Activated T-helper 1 cell treated with anti-CD3 and anti-CD28 coated beads, Interleukin-2, amount 50 U/mL, for 16 hours (primary cell): ENCODE results near the gene DHRS2.
A peak's percentile ranks its signal among the peaks of the same experiment; 100 is the strongest.

ENCODE experiments used
- DNase-seq, 2 donors: peaks; one replicate each; pipeline ENCODE4 v3.0.0-alpha.2; 2020; ENCODE audit warnings: low read depth in 1 of 2, low spot score in 1 of 2

The DHRS2 gene

GRCh38 chr14:23612354-23612732 is 23.8 kb upstream of the DHRS2 start:
- DNase-seq: no peak

GRCh38 chr14:23612802-23613201 is 23.4 kb upstream of the DHRS2 start:
- no peak for DNase-seq

DNA sequence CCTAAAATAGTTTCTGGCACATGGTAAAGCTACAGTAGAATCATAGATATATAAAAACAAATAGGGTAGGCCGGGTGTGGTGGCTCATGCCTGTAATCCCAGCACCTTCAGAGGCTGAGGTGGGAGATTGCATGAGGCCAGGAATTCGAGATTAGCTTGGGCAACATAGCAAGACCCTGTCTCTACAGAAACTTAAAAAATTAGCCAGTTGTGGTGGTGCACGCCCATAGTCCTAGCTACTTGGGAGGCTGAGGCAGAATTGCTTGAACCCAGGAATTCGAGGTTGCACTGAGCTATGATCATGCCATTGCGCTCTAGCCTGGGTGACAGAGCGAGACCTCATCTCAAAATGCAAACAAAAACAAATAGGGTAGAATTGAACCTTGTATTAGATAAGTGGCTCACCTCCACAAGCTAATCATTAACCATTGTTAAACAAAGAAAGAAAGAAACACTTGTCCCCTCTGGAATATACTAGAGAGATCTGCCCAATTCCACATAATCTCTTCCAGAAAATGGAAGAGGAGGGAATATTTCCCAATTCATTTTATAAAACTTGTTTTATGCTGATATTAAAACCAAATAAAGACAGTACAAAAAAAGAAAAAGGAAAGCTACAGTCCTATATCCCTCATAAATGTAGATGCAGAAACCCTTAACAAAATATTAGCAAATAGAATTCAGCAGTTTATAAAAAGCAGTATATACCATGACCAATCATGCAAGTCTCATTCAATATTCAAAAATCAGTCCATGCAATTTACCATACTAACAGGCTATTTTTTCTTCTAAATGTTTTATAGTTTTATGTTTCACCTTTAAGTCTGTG is 22.7 kb upstream of the DHRS2 start:
- DNase-seq: no peak

DNA sequence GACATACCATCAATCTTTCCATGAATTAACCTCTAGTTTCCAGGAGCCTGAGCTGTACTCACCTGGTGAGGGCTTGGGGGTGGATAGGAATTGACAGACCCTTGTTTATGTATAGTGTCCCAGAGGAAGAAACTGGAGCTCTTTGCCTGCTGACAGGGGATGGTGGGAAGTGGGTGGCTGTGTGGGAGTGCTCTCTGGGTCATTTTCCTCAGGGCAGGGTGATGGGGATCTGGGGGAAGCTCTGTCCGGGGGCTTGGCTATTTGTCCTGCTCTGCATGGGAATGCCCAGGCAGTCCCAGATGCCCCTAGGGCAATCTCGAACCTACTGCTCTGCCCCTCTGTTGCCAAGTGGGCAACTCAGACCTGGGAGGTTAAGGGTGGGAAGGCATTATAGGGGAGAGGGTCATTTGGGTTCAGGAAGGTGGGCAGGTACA is 21.8 kb upstream of the DHRS2 start:
- DNase-seq: no peak

GRCh38 chr14:23615856-23616255 is 20.3 kb upstream of the DHRS2 start:
- no peak for DNase-seq

DNA sequence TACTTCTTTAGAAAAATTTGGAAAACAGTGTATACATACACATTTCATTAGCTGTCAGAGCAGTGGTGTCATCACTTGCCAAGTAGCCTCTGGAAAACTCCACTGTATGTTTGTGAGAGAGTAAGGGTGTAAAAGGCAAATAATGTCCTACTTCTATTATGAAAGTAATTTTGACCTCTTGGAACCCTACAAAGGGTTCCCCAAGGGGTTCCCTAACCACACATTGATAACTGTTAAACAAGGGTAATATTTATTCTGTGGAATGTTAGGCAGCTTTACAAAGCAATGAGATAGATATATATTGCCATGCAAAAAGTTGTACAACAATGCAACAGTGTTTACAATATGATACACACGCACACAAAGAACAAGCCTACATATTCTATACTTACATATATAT is 18.6 kb upstream of the DHRS2 start:
- no peak for DNase-seq

GRCh38 chr14:23618415-23618988 is 17.7 kb upstream of the DHRS2 start:
- DNase-seq: no peak

DNA sequence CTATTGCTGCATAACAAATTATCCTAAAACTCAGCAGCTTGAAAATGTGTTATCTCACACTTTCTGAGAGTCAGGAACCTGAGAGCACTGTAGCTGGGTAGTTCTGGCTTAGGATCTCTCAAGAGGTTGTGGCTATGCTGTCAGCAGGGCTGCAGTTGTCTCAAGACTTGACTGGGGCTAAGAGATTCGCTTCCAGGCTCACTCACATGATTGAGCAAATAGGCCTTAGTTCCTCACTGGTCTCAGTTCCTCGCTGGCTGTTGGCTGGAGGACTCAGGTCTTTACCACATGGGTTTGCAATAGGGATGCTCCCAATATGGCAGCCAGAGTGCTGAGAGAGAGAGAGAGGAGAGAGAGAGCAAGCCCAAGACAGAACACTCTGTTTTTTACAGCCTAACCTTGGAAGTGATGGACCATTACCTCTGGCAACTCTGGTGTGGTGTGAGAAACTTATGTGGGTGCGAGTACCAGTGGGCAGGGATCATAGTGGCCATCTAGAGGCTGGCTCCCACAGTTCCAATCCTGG is 15.9 kb upstream of the DHRS2 start:
- DNase-seq: no peak

- DNase-seq: no peak
These were observed 14.8 kb upstream of the DHRS2 start for GRCh38 chr14:23621204-23621931.

DNA sequence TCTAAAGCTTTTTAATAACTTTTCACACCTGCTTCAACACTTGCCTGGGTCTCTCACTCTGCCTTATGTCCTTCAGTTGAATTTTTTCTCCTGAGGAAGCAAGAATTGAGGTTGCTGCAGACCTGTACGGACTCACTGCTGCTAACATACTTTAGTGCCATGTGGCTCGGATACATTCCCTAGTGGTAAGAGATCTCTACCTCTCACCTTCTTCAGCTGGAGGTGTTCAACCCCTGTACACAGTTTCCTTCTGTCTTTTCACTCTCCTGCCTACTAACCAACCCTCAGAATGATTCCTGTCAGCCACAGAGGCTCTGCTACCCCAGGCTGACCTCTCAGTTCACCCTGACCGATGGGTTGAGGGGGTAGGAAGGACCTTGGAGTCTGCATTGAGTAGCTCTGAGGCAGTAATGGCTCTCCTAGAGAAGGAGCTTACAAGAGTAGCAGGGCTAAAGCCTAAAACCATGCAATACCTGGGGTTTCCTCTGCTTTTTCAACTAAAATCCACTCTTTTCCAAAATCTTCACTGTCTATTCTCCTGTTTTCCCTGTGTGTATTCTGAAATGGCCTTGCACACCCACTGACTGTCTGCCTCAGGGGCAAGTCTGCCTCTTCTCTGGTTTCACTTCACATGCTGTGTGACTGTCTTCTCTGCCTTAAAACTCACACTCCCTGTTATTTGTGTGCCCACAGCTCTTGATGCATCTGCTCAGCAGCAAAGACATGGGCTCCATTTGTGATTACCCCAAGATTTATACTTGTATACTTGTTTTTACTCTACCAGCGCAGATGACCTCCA is 14.0 kb upstream of the DHRS2 start:
- no peak for DNase-seq

- DNase-seq: no peak
These were observed 13.2 kb upstream of the DHRS2 start for GRCh38 chr14:23622990-23623389.

DNA sequence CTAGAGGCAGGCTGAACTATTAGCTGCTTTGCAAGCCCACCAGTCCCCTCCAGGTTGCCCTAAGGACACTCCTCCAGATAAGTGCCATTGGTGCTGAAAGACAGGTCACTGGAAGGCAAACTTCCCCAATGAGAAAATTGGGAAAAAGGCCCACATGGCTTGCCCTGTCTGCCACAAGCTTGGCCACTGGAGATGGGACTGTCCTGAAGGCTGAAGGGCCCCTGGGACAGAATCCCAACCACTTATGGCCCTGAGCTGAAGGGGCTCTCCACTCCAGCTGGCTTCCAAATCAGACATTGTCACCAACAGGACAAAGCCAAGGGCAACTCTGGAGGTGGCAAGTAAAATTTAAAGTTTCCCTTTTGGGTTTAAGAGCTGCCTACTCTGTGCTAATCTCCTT is 12.2 kb upstream of the DHRS2 start:
- DNase-seq: no peak

GRCh38 chr14:23624830-23625404 is 11.2 kb upstream of the DHRS2 start:
- no peak for DNase-seq

DNA sequence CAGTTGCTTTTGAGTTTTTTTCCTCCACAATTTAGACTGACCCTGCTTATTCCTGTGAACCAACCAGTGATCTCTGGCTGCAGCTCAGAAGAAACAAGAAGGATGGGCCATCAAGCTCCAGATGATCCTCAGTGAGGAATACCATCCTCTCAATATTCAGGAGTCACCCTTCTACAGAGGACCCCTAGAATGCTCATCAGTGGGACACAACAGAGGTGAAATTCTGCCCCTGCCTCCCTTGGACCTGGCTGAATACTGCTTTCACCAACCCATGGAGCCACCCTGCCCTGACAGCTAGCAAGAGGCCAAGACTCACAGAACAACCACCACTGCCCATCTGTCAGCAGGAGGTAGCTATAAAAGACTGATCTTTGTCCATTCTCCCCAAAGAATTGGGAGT is 9.2 kb upstream of the DHRS2 start:
- no peak for DNase-seq

DNA sequence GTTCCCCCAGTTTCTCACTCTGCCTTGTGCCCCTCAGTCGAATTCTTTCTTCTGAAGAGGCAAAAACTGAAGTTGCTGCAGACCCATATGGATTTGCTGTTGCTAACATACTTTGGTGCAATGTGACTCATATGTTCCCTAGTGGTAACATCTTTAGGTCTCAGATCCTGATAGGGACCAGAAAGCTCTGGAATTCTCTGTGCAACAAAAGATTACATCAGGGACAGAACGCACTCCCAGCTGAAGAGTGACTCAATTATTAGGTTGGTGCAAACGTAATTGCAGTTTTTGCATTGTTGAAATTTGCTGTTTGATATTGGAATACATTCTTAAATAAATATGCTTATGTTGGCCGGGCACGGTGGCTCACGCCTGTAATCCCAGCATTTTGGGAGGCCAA is 8.2 kb upstream of the DHRS2 start:
- no peak for DNase-seq

DNA sequence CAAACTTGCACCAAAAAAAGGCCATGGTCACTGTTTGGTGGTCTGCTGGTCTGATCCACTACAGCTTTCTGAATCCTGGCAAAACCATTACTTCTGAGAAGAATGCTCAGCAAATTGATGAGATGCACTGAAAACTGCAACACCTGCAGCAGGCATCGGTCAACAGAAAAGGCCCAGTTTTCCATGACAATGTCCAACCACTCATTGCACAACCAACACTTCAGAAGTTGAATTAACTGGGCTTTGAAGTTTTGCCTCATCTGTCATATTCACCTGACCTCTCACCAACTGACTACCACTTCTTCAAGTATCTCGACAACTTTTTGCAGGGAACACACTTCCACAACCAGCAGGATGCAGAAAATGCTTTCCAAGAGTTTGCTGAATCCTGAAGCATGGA is 7.0 kb upstream of the DHRS2 start:
- DNase-seq: no peak

DNA sequence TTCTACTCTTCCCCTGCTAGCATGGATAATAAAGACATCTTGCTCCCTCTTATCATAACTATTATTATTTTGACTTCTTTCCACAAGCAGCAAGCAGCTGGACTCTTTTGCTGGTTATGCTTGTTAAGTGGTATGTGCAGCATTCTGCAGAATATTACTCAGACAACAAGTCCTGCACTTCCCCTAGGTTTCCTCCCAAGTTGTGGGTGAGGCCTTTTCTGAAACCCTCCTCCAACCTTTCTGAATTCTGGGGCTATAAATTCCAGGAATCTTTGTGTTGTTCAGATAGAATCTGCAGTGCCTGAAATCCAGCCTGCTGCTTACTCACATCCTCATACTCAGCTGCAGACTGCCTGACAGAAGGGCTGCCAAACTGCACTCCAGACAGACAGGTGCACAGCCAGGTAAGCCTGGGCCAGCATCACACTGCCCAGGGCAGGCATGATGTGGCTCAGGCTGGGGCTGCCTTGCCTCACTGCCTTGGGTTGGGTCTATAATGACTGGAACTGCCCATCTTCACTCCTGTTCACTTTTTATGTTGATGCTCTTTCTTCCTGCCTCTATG is 6.2 kb upstream of the DHRS2 start:
- no peak for DNase-seq

DNA sequence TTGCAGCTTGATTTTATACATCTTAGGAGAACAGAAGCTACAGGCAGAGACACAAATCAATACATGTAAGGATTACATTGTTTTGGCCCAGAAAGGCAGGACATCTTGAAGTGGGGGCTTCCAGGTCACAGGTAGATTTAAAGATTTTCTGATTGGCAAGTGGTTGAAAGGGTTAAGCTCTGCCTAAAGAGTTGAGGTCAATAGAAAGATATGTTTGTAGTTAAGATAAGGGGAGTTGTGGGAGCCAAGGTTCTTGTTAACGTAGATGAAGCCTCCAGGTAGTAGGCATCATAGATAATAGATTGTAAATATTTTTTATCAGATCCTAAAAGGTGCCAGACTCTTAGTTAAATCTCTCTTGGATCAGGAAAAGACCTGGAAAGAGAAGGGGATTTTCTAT is 5.5 kb upstream of the DHRS2 start:
- DNase-seq: no peak

DNA sequence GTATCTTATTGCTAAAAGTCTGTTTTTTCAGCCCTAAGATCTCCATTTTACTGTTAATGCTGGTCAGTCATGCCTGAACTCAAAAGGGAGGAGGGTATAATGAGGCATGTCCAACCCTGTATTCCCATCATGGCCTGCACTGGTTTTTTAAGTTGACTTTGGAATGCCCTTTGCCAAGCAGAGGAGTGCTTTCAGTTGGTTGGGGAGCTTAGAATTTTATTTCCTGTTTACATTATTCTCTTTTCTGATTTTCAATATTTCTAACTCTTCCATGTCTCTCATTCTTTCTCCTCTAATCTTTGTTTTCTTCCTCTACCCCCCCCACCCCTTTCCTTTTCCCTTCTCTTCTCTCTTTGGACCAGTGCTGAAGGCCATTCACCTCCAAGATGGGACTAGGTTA is 4.9 kb upstream of the DHRS2 start:
- no peak for DNase-seq

DNA sequence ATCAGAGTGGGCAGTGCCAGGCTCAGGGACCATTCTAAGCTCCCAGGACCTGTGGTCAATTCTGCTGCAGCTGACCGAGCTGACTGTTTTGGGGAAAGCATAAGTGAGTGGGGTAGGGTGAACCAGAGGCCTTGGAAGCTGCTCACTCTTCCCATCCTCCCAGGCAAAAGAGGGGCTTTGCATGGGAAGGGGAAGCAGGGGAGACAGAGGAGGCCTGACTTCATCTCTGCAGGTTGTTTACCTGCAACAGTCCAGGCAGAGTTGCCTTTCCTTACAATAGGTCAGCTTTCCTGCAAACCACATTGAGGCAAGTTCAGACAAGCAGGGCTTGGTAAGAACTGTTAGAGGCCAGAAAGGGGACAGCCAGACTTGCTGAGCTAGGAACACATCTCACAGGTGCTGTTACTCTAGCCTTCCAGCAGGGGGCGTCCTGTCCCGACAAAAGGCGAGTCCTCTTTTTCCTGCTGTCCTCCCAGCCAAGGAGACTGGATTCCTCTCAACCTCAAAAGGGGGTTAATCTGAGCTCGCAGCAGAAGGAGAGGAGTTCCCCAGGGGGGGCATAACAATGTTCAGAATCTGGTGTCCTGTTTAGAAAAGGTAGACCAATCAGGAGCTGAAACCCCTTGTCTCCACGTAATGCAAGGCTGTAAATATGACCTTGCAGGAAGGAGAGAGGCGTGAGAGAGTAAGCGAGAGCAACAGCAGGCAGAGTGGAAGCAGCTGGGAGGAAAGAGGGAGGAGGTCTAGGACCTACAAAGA is 4.3 kb upstream of the DHRS2 start:
- DNase-seq: peak; percentile 52 to 53
